Measurements from ENCODE around the gene MMP8. TPM values are rescaled to one million over a fixed set of nuclear protein-coding genes. Genes with fewer than 3 reads are reported as not detected.

MMP8 gene
- total RNA-seq, 3 donors from 2014 or later (not counting 1 experiment from before 2014, with no cell fraction given): 0.16 TPM; not detected in 2

DNA sequence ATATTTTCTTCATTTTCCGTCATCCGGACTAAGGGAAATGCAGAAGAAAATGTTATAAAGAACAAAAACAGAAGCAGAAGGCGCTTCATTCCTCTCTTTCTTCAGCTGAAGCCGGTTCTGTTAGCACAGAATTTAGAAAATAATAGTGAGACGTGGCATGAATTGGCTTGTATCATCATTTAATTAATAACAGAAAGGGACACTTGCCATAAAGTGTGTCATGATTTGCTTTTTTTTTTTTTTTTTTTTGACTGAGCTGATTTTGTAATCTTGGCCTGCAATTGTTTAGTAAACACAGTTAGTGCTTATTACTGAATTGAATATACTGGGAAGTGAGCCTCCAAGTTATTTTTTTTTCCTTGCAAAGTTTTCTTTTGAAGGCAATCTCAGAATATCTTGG is 19.1 kb downstream of the MMP8 start, which contains the start of gene MMP27:
Gene MMP27, minus strand, starts transcription at position 144 of the 400 bp plus-strand sequence. Its CDS starts 55 bp downstream, at position 89.
- TF ChIP-seq, protein P1, sequence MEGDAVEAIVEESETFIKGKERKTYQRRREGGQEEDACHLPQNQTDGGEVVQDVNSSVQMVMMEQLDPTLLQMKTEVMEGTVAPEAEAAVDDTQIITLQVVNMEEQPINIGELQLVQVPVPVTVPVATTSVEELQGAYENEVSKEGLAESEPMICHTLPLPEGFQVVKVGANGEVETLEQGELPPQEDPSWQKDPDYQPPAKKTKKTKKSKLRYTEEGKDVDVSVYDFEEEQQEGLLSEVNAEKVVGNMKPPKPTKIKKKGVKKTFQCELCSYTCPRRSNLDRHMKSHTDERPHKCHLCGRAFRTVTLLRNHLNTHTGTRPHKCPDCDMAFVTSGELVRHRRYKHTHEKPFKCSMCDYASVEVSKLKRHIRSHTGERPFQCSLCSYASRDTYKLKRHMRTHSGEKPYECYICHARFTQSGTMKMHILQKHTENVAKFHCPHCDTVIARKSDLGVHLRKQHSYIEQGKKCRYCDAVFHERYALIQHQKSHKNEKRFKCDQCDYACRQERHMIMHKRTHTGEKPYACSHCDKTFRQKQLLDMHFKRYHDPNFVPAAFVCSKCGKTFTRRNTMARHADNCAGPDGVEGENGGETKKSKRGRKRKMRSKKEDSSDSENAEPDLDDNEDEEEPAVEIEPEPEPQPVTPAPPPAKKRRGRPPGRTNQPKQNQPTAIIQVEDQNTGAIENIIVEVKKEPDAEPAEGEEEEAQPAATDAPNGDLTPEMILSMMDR (IDR thresholded peaks at IDR 0.05): no peak
- no peak within 1 kb of the TSS for H3K27ac ChIP-seq (ENCODE audit: low read length)
- no peak for DNase-seq
- intact Hi-C loops (cut with micrococcal nuclease): no loop called here
- ATAC-seq: no peak
- 55% methylated on average over 4 of the region's 5 CpGs for WGBS (ENCODE audit: insufficient coverage)
- Mint-ChIP-seq H3K4me3 (no peak within 1 kb of the TSS), H3K36me3 (no peaks in the 10 kb centered on the region), H3K4me1 (no peaks in the 10 kb centered on the region), H3K9me3 (no peaks in the 10 kb centered on the region), H3K27me3 (ENCODE audit: low read depth in 2 of 2) (peaks cover 7 to 10% of the 10 kb centered on the region in 2 donors), H3K27ac (no peak within 1 kb of the TSS)
- H3K4me3 ChIP-seq (ENCODE audit: low read length): no peak within 1 kb of the TSS
- no peaks in the 10 kb centered on the region for H3K27me3 ChIP-seq (ENCODE audit: control insufficient read depth, insufficient read depth, low read length)
- H3K4me1 ChIP-seq (ENCODE audit: control insufficient read depth, insufficient read depth, low read length): no peaks in the 10 kb centered on the region
- no peaks in the 10 kb centered on the region for H3K9me3 ChIP-seq (ENCODE audit: control insufficient read depth, insufficient read depth, low read length)
- H3K36me3 ChIP-seq (ENCODE audit: control insufficient read depth, insufficient read depth, low read length): no peaks in the 10 kb centered on the region

DNA sequence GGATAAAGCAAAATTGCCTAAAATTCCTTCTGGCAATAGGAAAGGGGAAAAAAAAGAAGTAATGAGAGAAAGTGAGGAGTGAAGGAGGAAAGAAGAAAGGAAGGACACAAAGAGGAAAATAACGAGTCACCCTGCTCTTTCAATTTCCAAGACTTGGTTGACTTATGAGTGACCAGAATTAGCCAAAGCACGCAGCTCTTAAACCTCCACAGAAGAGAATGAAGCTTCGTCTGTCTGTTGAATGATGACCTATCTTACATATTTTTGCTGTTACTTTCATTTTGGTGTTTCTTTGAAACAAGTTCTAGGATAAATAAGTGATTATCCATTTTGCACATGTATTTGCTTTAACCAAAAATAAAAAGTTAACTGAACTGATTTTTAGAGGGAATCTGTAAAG is 19.9 kb downstream of the MMP8 start:
- Mint-ChIP-seq H3K27me3 (ENCODE audit: low read depth in 2 of 2) (peaks cover 8 to 10% of the 10 kb centered on the region in 2 donors), H3K4me3 (no peak overlapping the region), H3K4me1 (no peaks in the 10 kb centered on the region), H3K27ac (no peak overlapping the region), H3K36me3 (no peaks in the 10 kb centered on the region), H3K9me3 (no peaks in the 10 kb centered on the region)
- 92% methylated on average over 3 of the region's 3 CpGs for WGBS (ENCODE audit: insufficient coverage)
- DNase-seq (no peak), ATAC-seq (no peak)
- Histone ChIP-seq H3K36me3 (ENCODE audit: control insufficient read depth, insufficient read depth, low read length) (no peaks in the 10 kb centered on the region), H3K27me3 (ENCODE audit: control insufficient read depth, insufficient read depth, low read length) (no peaks in the 10 kb centered on the region), H3K9me3 (ENCODE audit: control insufficient read depth, insufficient read depth, low read length) (no peaks in the 10 kb centered on the region), H3K4me1 (ENCODE audit: control insufficient read depth, insufficient read depth, low read length) (no peaks in the 10 kb centered on the region), H3K27ac (ENCODE audit: low read length) (no peak overlapping the region), H3K4me3 (ENCODE audit: low read length) (no peak overlapping the region)
- TF ChIP-seq, protein P1 (IDR thresholded peaks at IDR 0.05): no peak
- intact Hi-C loops (cut with micrococcal nuclease): no loop called here

DNA sequence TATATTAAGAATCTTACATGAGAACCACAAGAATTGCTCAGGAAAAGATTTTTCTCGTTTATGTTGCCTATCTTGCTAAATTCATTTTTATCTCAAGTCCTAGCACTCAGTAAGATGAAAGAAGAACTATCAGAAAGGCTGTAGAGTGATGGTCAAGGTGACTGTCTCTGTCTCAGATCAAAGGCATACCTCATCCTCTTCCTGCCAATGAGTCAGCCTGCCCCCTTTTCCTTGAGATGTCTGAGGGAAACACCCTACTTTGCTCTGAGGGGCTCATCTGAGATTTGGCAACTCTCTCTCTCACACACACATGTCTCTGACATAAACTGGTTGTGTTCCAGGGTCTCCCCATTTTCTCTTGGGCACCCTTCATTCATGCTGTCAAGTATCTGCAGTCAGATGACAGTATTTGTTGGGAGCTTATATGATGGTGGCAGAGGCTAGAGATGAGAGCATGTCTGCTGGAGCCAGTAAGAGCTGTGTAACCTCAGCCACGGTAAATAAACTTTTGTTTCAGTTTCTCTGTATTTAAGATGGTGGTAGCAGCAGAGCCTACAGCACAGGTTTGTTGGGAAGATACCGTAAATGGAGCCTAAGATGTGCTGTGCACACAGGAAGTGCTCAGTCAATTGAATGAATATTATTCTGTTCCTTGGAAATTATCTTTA is 20.8 kb downstream of the MMP8 start:
- Mint-ChIP-seq H3K36me3 (no peaks in the 10 kb centered on the region), H3K9me3 (no peaks in the 10 kb centered on the region), H3K27ac (no peak overlapping the region), H3K4me1 (no peaks in the 10 kb centered on the region), H3K27me3 (ENCODE audit: low read depth in 2 of 2) (peaks cover 10 to 11% of the 10 kb centered on the region in 2 donors), H3K4me3 (no peak overlapping the region)
- Histone ChIP-seq H3K4me3 (ENCODE audit: low read length) (no peak overlapping the region), H3K36me3 (ENCODE audit: control insufficient read depth, insufficient read depth, low read length) (no peaks in the 10 kb centered on the region), H3K4me1 (ENCODE audit: control insufficient read depth, insufficient read depth, low read length) (no peaks in the 10 kb centered on the region), H3K9me3 (ENCODE audit: control insufficient read depth, insufficient read depth, low read length) (no peaks in the 10 kb centered on the region), H3K27ac (ENCODE audit: low read length) (no peak overlapping the region), H3K27me3 (ENCODE audit: control insufficient read depth, insufficient read depth, low read length) (no peaks in the 10 kb centered on the region)
- ATAC-seq (no peak), DNase-seq (no peak)
- 68% methylated on average over 3 of the region's 3 CpGs for WGBS (ENCODE audit: insufficient coverage)
- TF ChIP-seq, protein P1 (IDR thresholded peaks at IDR 0.05): no peak
- intact Hi-C loops (cut with micrococcal nuclease): no loop called here

DNA sequence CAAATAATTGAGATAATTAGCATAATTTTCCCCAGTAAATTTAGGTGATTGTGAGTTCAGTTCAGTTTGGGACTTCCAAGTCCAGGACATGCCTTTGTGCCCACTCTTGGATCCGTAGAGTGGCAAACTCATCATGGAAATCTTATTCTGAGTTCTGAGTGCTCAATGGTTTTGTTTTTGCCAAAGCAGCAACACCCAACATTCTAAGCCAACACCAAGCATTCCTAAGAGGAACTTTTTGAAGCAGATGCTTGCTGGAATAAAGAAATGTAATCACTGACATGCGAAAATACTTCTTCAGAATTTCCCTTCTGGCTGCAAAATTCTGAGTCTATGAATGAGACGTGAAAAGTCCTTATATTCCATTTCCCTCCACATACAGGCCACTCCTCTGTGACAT is 29.6 kb downstream of the MMP8 start:
- H3K9me3 ChIP-seq (ENCODE audit: control insufficient read depth, insufficient read depth, low read length): no peaks in the 10 kb centered on the region
- H3K27me3 ChIP-seq (ENCODE audit: control insufficient read depth, insufficient read depth, low read length): no peaks in the 10 kb centered on the region
- Mint-ChIP-seq H3K9me3 (no peaks in the 10 kb centered on the region), H3K36me3 (no peaks in the 10 kb centered on the region), H3K4me1 (no peaks in the 10 kb centered on the region), H3K4me3 (no peak overlapping the region), H3K27ac (no peak overlapping the region), H3K27me3 (ENCODE audit: low read depth in 2 of 2) (peaks cover 8 to 14% of the 10 kb centered on the region in 2 donors)
- DNase-seq (no peak), ATAC-seq (no peak)
- no peaks in the 10 kb centered on the region for H3K4me1 ChIP-seq (ENCODE audit: control insufficient read depth, insufficient read depth, low read length)
- H3K36me3 ChIP-seq (ENCODE audit: control insufficient read depth, insufficient read depth, low read length): no peaks in the 10 kb centered on the region
- H3K4me3 ChIP-seq (ENCODE audit: low read length): no peak overlapping the region
- TF ChIP-seq, protein P1 (IDR thresholded peaks at IDR 0.05): no peak
- 88% methylated on average over 1 of the region's 3 CpGs for WGBS (ENCODE audit: insufficient coverage)
- no peak overlapping the region for H3K27ac ChIP-seq (ENCODE audit: low read length)
- intact Hi-C loops (cut with micrococcal nuclease): no loop called here
